GM23338 (cell line): ENCODE data around the gene COBL. TPM values are rescaled to one million over a fixed set of nuclear protein-coding genes. Genes with fewer than 3 reads are reported as not detected.

Experiments
- ATAC-seq: fragments of 200-7000 bp; cut with Tn5 transposase; 3 replicates; pipeline ENCODE4 v1.9.1; 2020
- DNase-seq: peaks from one replicate; pipeline ENCODE4 v3.0.0-alpha.2; 2015; ENCODE audit warnings: low spot score
- H2AFZ ChIP-seq: fragments of 200-600 bp; sonication (generic); 2 replicates; pipeline ENCODE4 v1.8.0; 2016; ENCODE audit warnings: antibody characterized with exemption, mild to moderate bottlenecking, moderate library complexity
- H3F3A ChIP-seq: fragments of 200-600 bp; sonication (generic); replicated peaks from 2 replicates; pipeline ENCODE4 v1.8.0; 2017; ENCODE audit warnings: antibody characterized with exemption, mixed run types, low read depth
- H3K27ac ChIP-seq: fragments of 200-600 bp; sonication (generic); 2 replicates; pipeline ENCODE4 v1.6.1; 2016; ENCODE audit warnings: low read depth
- H3K27me3 ChIP-seq: fragments of 200-600 bp; sonication (generic); 2 replicates; pipeline ENCODE4 v1.8.0; 2016; ENCODE audit warnings: mild to moderate bottlenecking, mixed run types, moderate library complexity; ENCODE audit not compliant: insufficient read depth
- H3K36me3 ChIP-seq: fragments of 200-600 bp; sonication (generic); 2 replicates; pipeline ENCODE4 v1.8.0; 2016; ENCODE audit warnings: mild to moderate bottlenecking; ENCODE audit not compliant: insufficient read depth
- H3K4me1 ChIP-seq: fragments of 200-600 bp; sonication (generic); 2 replicates; pipeline ENCODE4 v1.8.0; 2016; ENCODE audit warnings: mild to moderate bottlenecking, moderate library complexity; ENCODE audit not compliant: insufficient read depth
- H3K4me2 ChIP-seq: fragments of 200-600 bp; sonication (generic); 2 replicates; pipeline ENCODE4 v1.7.1; 2017; ENCODE audit warnings: mixed run types
- H3K4me3 ChIP-seq: fragments of 200-600 bp; sonication (generic); 2 replicates; pipeline ENCODE4 v1.6.1; 2016; ENCODE audit warnings: mixed run types
- H3K79me2 ChIP-seq: fragments of 200-600 bp; sonication (generic); replicated peaks from 2 replicates; pipeline ENCODE4 v1.8.0; 2017; ENCODE audit warnings: mild to moderate bottlenecking; ENCODE audit not compliant: insufficient read depth
- H3K9me2 ChIP-seq: fragments of 200-600 bp; sonication (generic); 2 replicates; pipeline ENCODE4 v1.8.0; 2017; ENCODE audit not compliant: insufficient read depth
- H4K20me1 ChIP-seq: fragments of 200-600 bp; sonication (generic); replicated peaks from 2 replicates; pipeline ENCODE4 v1.8.0; 2017; ENCODE audit warnings: mild to moderate bottlenecking; ENCODE audit not compliant: insufficient read depth
- H3K27ac Mint-ChIP-seq: 2 replicates; pipeline ENCODE4 v1.8.0; 2020; ENCODE audit warnings: inconsistent platforms, mild to moderate bottlenecking, moderate library complexity, mixed read lengths
- H3K27me3 Mint-ChIP-seq: 3 replicates; pipeline ENCODE4 v1.8.0; 2022; ENCODE audit warnings: low read depth, mild to moderate bottlenecking, moderate library complexity, mixed read lengths, inconsistent platforms; ENCODE audit not compliant: insufficient read depth, poor library complexity
- H3K36me3 Mint-ChIP-seq: 3 replicates; pipeline ENCODE4 v1.8.0; 2021; ENCODE audit warnings: low read depth, mild to moderate bottlenecking, inconsistent platforms, moderate library complexity, mixed read lengths
- H3K4me1 Mint-ChIP-seq: 3 replicates; pipeline ENCODE4 v1.8.0; 2020; ENCODE audit warnings: mild to moderate bottlenecking, inconsistent platforms, mixed read lengths
- H3K4me3 Mint-ChIP-seq: 3 replicates; pipeline ENCODE4 v1.8.0; 2021; ENCODE audit warnings: moderate library complexity, mild to moderate bottlenecking, inconsistent platforms, mixed read lengths
- H3K9me3 Mint-ChIP-seq: 3 replicates; pipeline ENCODE4 v1.8.0; 2020; ENCODE audit warnings: moderate library complexity, mild to moderate bottlenecking, inconsistent platforms, mixed read lengths
- CREB1 ChIP-seq: fragments of 250-450 bp; sonication (Bioruptor Pico); IDR thresholded peaks from 2 replicates; pipeline ENCODE4 v1.5.0; 2020; ENCODE audit warnings: low read depth, mild to moderate bottlenecking, moderate library complexity
- CTCF ChIP-seq, 2 experiments: fragments of 200-600 bp in 1 of 2; sonication (generic) in 1 of 2; conservative IDR thresholded peaks; 2 replicates each; pipeline versions ENCODE4 v1.5.1 to v1.6.1; 2016 to 2017; ENCODE audit warnings: antibody characterized with exemption in 2 of 2, low read depth in 2 of 2, mild to moderate bottlenecking in 2 of 2, moderate library complexity in 1 of 2
- ETS1 ChIP-seq: IDR thresholded peaks from 2 replicates; pipeline ENCODE4 v1.6.1; 2016; ENCODE audit warnings: antibody characterized with exemption
- EZH2 ChIP-seq: fragments of 200-600 bp; sonication (generic); IDR thresholded peaks from one replicate; pipeline ENCODE4 v1.8.0; 2017; ENCODE audit warnings: antibody characterized with exemption, mild to moderate bottlenecking, low read depth; ENCODE audit not compliant: unreplicated experiment
- EZH2phosphoT487 ChIP-seq: fragments of 200-600 bp; sonication (generic); IDR thresholded peaks from one replicate; pipeline ENCODE4 v1.8.1; 2018; ENCODE audit warnings: antibody characterized with exemption; ENCODE audit not compliant: unreplicated experiment
- JUNB ChIP-seq: IDR thresholded peaks from one replicate; pipeline ENCODE4 v1.6.1; 2016; ENCODE audit warnings: antibody characterized with exemption; ENCODE audit not compliant: unreplicated experiment
- NANOG ChIP-seq: IDR thresholded peaks from 2 replicates; pipeline ENCODE4 v1.6.1; 2016; ENCODE audit warnings: antibody characterized with exemption, borderline replicate concordance
- POLR2AphosphoS5 ChIP-seq: IDR thresholded peaks from 2 replicates; pipeline ENCODE4 v1.6.1; 2016; ENCODE audit warnings: antibody characterized with exemption, low read depth
- REST ChIP-seq: IDR thresholded peaks from one replicate; pipeline ENCODE4 v1.6.1; 2018; ENCODE audit warnings: antibody characterized with exemption; ENCODE audit not compliant: unreplicated experiment
- STAT1 ChIP-seq: IDR thresholded peaks from one replicate; pipeline ENCODE4 v1.6.1; 2016; ENCODE audit warnings: antibody characterized with exemption; ENCODE audit not compliant: unreplicated experiment
- ZNF114 ChIP-seq: fragments of 250-450 bp; sonication (Bioruptor Pico); IDR thresholded peaks from 2 replicates; pipeline ENCODE4 v1.5.0; 2020; ENCODE audit warnings: mild to moderate bottlenecking, moderate library complexity
- ZNF331 ChIP-seq: fragments of 250-450 bp; sonication (Bioruptor Pico); IDR thresholded peaks from 2 replicates; pipeline ENCODE4 v1.5.0; 2020; ENCODE audit warnings: low read depth, mild to moderate bottlenecking, moderate library complexity
- ZNF462 ChIP-seq: fragments of 250-450 bp; sonication (Bioruptor Pico); IDR thresholded peaks from 2 replicates; pipeline ENCODE4 v1.5.0; 2020; ENCODE audit warnings: mild to moderate bottlenecking, moderate library complexity
- polyA plus RNA-seq: library from polyadenylated mRNA; unstranded; fragments of >200 nt; fragmentation: Nextera tagmentation; extraction: Ambion mirVana; gene quantifications from 2 replicates; pipeline ENCODE4 v1.2.1, GENCODE V29; 2016
- total RNA-seq: library from RNA; depleted of rRNA; stranded (reverse); fragments of >200 nt; shearing (Covaris generic); gene quantifications from 2 replicates; pipeline ENCODE4 v1.2.3, GENCODE V29; 2014

COBL gene
- total and polyA plus RNA-seq, 2 experiments from 2014 or later, result 18.3 to 51.9 TPM

- Histone ChIP-seq H3K27me3 (no peaks in the 10 kb centered on the region), H3K4me2 (peak overlapping the region; percentile 58), H2AFZ (no peak overlapping the region), H3K36me3 (no peaks in the 10 kb centered on the region; the same call in 1 of the 2 replicates), H3K79me2 (no peaks in the 10 kb centered on the region), H3F3A (0 out of 2 replicates have a peak, but pooled peaks cover 6% of the 10 kb centered on the region), H3K4me3 (peak overlapping the region; percentile 2), H3K27ac (peak overlapping the region; percentile 90), H4K20me1 (no peaks in the 10 kb centered on the region; the same call in 1 of the 2 replicates), H3K4me1 (peaks cover 25% of the 10 kb centered on the region), H3K9me2 (no peaks in the 10 kb centered on the region)
- H3K27ac Mint-ChIP-seq, result peak overlapping the region; percentile 92
- DNase-seq (no peak), ATAC-seq (peak; percentile 46)
- TF ChIP-seq ZNF114 (no peak), NANOG (no peak), ZNF462 (CRISPR knock-in tag) (no peak), REST (no peak), CTCF (conservative IDR thresholded peaks at IDR 0.05; ENCODE audit: low read depth in 2 of 2) (no peak), ETS1 (no peak), STAT1 (no peak), JUNB (no peak), EZH2phosphoT487 (no peak), CREB1 (CRISPR knock-in tag) (no peak), EZH2 (no peak), POLR2AphosphoS5 (no peak), ZNF331 (no peak)
- H3K27me3 Mint-ChIP-seq, result peaks cover 1% of the 10 kb centered on the region
- H3K4me3 Mint-ChIP-seq, result peak overlapping the region; percentile 53
- no peaks in the 10 kb centered on the region for H3K36me3 Mint-ChIP-seq
- no peaks in the 10 kb centered on the region for H3K9me3 Mint-ChIP-seq
- H3K4me1 Mint-ChIP-seq, result peaks cover 45% of the 10 kb centered on the region
These were observed 140.6 kb downstream of the COBL start for GRCh38 chr7:51175992-51176388.
